Calu3 (cell line): ENCODE data around the gene FNTB. TPM values are rescaled to one million over a fixed set of nuclear protein-coding genes. Genes with fewer than 3 reads are reported as not detected.

Experiments
- BruUV-seq: library from RNA; stranded (reverse); fragments of 400-500 nt; replicated peaks from 2 replicates; lab custom pipeline; 2021; lab: Mats Ljungman, UMichigan
- CTCF ChIA-PET: fragments of 300-600 bp; sonication (Branson Sonifier 250); formaldehyde crosslinking; loops from one replicate; lab custom pipeline; 2022; ENCODE audit warnings: antibody characterized with exemption; lab: Charles Lee
- DNase-seq: peaks from one replicate; pipeline ENCODE4 v3.0.0; 2022
- H3K27ac Mint-ChIP-seq: one replicate; pipeline ENCODE4 v1.8.0; 2022; ENCODE audit warnings: mixed read lengths; ENCODE audit not compliant: unreplicated experiment
- H3K27me3 Mint-ChIP-seq: one replicate; pipeline ENCODE4 v1.8.0; 2022; ENCODE audit warnings: mixed read lengths; ENCODE audit not compliant: unreplicated experiment
- H3K36me3 Mint-ChIP-seq: one replicate; pipeline ENCODE4 v1.8.0; 2022; ENCODE audit warnings: mild to moderate bottlenecking, moderate library complexity, mixed read lengths; ENCODE audit not compliant: insufficient read depth, unreplicated experiment
- H3K4me1 Mint-ChIP-seq: one replicate; pipeline ENCODE4 v1.8.0; 2022; ENCODE audit warnings: mild to moderate bottlenecking, low read depth, mixed read lengths; ENCODE audit not compliant: unreplicated experiment
- H3K4me3 Mint-ChIP-seq: one replicate; pipeline ENCODE4 v1.8.0; 2022; ENCODE audit warnings: mild to moderate bottlenecking, low read depth, moderate library complexity, mixed read lengths; ENCODE audit not compliant: unreplicated experiment
- H3K9me3 Mint-ChIP-seq: one replicate; pipeline ENCODE4 v1.8.0; 2022; ENCODE audit warnings: low read depth, mixed read lengths; ENCODE audit not compliant: unreplicated experiment
- intact Hi-C: fragments of 100-400 bp; cut with micrococcal nuclease; formaldehyde crosslinking; loops from one replicate; pipeline ENCODE4 v1.10.0; 2022; ENCODE audit not compliant: unreplicated experiment
- total RNA-seq: library from RNA; stranded (reverse); gene quantifications from 2 replicates; pipeline ENCODE4 v1.2.3, GENCODE V29; 2022
- TF ChIP-seq, protein P1 (sequence below): fragments of 200-600 bp; IDR thresholded peaks from one replicate; pipeline ENCODE4 v1.8.0; 2022; ENCODE audit warnings: antibody characterized with exemption; ENCODE audit not compliant: unreplicated experiment

FNTB gene
- total RNA-seq, 1 experiment from 2014 or later = 15.0 TPM

DNA sequence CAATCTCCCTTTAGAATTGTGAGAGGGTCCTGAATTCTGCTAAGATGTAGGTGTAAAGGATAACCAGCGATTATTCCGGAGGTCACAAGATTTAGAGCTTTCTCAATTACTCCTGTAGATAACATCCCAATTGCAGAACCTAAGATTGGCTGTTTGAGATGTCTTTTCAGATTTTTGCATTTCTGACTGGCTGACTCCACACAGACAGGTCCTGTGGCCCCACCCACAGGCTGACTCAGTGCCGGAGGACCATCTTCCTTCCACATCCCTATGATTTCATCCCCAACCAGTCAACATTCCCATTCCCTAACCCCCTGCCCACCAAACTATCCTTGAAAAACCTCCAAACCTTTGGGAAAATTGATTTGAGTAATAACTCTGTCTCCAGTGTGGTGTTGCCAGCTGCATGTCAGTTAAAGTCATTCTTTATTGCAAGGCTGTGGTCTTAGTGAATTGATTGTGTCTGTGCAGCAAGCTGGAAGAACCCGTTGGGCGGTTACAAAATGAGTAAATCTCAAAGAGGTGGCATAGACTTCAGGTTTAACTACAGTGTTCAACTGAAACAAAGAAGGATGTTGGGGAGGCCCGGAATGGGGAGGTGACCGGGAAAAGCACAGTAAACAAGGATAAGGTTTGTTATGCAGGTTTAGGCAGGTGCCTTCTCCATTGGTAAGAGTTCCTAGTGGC, 10.6 kb downstream of the FNTB start:
- DNase-seq = peak; percentile 43
- no TSS peak for BruUV-seq
- H3K4me1 Mint-ChIP-seq = peaks cover 14% of the 10 kb centered on the region
- intact Hi-C loops = no loop called here
- H3K36me3 Mint-ChIP-seq = no peaks in the 10 kb centered on the region
- no peak overlapping the region for H3K27ac Mint-ChIP-seq
- no peaks in the 10 kb centered on the region for H3K27me3 Mint-ChIP-seq
- CTCF ChIA-PET = interaction anchor here (0.7 to 1.7 kb wide), 4 partner anchors 8 to 23 kb away, joined by 3 to 4 read pairs (median 3); partner anchors contain the start of gene FNTB
- TF ChIP-seq, protein P1, sequence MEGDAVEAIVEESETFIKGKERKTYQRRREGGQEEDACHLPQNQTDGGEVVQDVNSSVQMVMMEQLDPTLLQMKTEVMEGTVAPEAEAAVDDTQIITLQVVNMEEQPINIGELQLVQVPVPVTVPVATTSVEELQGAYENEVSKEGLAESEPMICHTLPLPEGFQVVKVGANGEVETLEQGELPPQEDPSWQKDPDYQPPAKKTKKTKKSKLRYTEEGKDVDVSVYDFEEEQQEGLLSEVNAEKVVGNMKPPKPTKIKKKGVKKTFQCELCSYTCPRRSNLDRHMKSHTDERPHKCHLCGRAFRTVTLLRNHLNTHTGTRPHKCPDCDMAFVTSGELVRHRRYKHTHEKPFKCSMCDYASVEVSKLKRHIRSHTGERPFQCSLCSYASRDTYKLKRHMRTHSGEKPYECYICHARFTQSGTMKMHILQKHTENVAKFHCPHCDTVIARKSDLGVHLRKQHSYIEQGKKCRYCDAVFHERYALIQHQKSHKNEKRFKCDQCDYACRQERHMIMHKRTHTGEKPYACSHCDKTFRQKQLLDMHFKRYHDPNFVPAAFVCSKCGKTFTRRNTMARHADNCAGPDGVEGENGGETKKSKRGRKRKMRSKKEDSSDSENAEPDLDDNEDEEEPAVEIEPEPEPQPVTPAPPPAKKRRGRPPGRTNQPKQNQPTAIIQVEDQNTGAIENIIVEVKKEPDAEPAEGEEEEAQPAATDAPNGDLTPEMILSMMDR = no peak
- no peak overlapping the region for H3K4me3 Mint-ChIP-seq
- H3K9me3 Mint-ChIP-seq = no peaks in the 10 kb centered on the region

DNA sequence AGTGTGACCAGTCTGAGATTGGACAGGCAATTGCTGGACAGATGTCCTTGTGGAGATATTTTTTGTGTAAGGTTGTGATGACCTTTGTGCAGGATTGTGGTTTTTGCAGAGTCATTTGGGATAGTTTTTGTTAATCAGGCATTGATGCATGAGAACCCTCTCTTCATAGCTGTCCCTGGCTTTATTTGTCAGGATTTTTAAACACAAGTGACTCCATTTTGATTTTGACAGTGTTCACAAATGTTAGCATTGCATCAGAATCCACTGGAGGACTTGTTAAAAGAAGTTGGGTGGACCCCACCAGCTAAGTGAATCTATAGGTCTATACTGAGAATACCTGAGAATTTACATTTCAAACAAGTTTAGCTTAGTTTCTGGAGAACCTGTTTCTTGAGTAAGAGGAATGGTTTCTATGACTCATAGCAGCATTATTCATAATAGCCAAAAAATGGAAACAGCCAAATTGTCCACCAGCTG, 11.8 kb downstream of the FNTB start:
- Mint-ChIP-seq H3K27ac (no peak overlapping the region), H3K4me1 (peaks cover 14% of the 10 kb centered on the region), H3K4me3 (no peak overlapping the region), H3K36me3 (no peaks in the 10 kb centered on the region), H3K9me3 (no peaks in the 10 kb centered on the region), H3K27me3 (no peaks in the 10 kb centered on the region)
- BruUV-seq = no TSS peak
- CTCF ChIA-PET = interaction anchor here (1.1 kb wide), 1 partner anchor 11 kb away, joined by 5 read pairs; the partner anchor contains the start of gene FNTB
- TF ChIP-seq, protein P1 = no peak
- DNase-seq = no peak
- intact Hi-C loops = no loop called here

DNA sequence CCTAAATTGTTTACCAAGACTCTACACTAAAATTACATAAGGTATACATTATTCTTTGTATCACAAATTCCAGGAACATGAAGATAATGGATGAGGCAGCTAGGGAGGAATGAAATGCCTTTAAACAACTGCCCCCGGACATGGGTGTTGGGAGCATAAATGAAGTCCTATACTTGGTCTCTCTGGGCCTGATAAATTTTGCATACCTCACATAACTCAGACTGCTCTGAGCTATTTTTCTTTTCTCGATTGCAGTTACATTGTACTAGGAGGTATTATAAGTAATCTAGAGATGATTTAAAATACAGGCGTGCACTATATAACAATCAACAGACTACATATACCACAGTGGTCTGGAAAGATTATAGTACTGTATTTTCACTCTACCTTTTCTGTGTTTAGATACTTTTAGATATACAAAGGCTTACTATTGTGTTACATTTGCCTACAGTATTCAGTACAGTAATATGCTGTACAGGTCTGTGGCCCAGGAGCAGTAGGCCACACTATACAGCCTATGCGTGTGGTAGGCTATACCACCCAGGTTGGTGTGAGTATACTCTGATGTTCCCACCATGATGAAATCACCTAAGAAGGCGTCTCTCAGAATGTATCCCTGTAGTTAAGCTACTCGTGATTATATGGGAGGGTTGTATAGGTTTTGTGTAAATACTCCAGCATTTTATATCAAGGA, 14.3 kb downstream of the FNTB start:
- Mint-ChIP-seq H3K27me3 (no peaks in the 10 kb centered on the region), H3K36me3 (no peaks in the 10 kb centered on the region), H3K27ac (no peak overlapping the region), H3K9me3 (no peaks in the 10 kb centered on the region), H3K4me3 (no peak overlapping the region), H3K4me1 (peaks cover 14% of the 10 kb centered on the region)
- TF ChIP-seq, protein P1 = no peak
- no TSS peak for BruUV-seq
- no peak for DNase-seq
- intact Hi-C loops = no loop called here
- CTCF ChIA-PET = no interaction called here

DNA sequence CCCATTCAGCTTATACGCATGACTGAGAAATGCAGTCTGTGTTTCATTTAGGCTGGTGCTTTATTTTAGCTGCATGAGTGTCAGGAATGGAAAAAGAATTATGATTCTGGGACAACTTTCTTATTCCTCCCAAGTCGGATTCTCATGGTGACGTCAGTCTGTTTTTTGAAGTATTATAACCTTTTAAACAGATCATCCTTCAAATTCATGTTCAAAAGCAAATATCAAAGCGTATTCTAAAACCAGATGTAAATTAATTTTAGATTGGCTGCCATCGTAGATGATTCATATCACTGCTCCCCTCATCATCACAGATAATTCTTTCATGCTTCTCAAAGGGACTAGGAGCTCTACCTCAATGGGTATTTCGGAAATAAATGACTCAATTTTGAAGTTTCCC, 15.0 kb downstream of the FNTB start:
- intact Hi-C loops = no loop called here
- no peak overlapping the region for H3K27ac Mint-ChIP-seq
- peaks cover 19% of the 10 kb centered on the region for H3K4me1 Mint-ChIP-seq
- CTCF ChIA-PET = no interaction called here
- DNase-seq = no peak
- no peak overlapping the region for H3K4me3 Mint-ChIP-seq
- H3K27me3 Mint-ChIP-seq = no peaks in the 10 kb centered on the region
- no TSS peak for BruUV-seq
- H3K36me3 Mint-ChIP-seq = no peaks in the 10 kb centered on the region
- H3K9me3 Mint-ChIP-seq = no peaks in the 10 kb centered on the region
- TF ChIP-seq, protein P1 = no peak
